GM18870 (cell line): ENCODE data around the gene ABCD1.
"Not testable (repeated sequence)": the region's sequence is repeated elsewhere in the genome, so short reads cannot be mapped to it uniquely, and the experiment has no call there.

Source experiments
- ATAC-seq: cut with Tn5 transposase; IDR thresholded peaks from one replicate; pipeline ENCODE4 v1.9.1; 2021; ENCODE audit warnings: moderate library complexity; ENCODE audit not compliant: unreplicated experiment

Gene ABCD1

DNA sequence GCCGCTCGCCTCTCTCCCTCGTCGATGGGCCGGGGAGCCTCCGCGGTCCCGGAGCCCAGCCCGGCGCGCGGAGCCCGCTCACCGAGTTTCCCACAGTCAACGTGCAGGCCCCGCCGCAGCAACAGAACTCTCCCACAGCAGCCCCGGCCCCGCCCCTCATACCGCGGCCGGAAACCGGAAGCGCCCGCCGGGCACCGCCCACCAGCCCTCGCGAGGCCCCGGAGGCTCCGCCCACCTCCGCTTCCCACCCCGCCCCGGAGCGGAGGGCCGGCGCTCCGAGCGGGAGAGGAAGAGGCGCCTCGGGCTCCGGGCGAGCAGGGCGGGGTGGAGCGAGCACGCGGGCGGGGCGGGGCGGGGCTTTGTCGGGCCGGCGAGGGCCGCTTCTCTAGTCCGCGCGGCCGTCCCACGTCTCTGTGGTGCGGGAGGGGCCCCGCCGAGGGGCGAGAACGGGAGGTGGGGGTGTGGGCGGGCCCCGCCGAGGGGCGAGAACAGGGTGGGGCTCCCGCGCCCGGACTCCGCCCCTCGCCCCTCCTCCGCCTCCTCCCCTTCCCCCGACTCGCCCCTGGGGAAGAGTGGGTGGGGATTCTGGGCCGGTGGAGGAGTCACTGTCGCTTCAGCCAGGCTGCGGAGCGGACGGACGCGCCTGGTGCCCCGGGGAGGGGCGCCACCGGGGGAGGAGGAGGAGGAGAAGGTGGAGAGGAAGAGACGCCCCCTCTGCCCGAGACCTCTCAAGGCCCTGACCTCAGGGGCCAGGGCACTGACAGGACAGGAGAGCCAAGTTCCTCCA is at the start of gene ABCD1, which contains the start of gene BCAP31:
Gene ABCD1, plus strand, starts transcription at position 605 of the 787 bp plus-strand sequence. CDS start 411 bp downstream, outside the sequence.
Gene BCAP31, minus strand, starts transcription at position 136 of the 787 bp plus-strand sequence. CDS start 1,143 bp downstream, outside the sequence.
- no peak for ATAC-seq

DNA sequence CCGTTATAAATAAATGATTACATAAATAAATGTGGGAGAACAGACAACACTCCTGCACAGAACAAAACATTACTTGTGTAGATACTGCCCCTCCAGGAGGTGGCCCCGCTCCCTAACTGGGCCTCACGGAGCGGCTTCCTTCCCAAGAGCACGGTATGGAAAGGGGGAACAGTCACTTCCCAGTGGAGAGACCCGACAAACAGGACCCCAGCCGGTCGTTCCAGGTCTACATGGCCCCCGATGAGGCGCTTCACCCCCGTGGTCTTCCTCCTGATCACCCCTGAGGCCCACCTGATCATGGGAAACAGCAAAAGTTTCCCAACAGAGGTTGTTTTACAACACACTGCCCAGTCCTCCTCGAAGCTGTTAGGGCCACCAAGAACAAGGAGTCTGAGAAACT is 43.5 kb upstream of the ABCD1 start:
- no peak for ATAC-seq

DNA sequence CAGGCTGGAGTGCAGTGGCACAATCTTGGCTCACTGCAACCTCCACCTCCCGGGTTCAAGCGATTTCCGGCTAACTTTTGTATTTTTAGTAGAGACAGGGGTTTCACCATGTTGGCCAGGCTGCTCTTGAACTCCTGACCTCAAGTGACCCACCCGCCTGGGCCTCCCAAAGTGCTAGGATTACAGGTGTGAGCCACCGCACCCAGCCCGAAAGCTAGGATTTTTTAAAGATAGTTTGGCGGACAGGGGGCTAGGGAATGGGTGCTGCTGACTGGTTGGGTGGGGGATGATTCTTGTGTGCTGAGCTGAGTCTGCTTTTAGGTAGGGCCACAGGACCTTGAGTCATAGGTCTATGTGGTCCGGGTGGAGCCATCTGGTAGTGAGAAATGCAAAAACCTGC is 41.2 kb upstream of the ABCD1 start:
- not testable (repeated sequence) for ATAC-seq

DNA sequence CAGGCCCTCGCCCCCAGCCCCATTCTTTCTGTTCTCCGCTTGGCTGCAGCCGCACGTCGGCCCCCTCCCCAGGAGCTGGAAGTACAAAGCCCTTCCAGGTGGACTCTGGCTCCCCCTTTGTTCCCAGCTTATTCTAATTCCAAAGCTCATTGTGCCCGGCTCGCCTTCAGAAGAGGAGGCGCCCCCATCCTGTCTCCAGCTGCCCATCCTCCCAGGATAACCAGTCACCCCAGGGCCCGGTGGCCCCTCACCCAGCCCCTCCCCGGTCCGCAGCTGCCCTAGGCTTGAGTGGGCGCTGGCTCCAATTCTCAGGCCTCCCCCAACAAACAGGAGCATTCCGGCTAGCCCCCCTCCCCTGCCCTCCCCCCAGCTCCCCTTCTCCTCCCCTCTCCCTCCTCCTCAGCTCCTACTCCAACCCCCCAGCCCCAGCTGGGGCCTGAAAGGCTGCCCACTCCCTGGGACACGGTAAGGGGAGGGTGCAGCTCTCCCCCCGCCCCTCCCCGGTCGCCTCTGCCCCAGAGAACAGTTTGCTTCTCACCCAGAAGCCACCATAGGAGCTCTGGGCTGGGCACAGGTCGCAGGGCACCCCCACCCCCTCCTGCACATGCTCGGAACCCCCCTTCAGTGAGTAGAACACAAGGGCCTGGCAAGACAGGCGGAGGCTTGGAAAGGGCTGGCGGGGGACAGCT is 40.0 kb upstream of the ABCD1 start:
- no peak for ATAC-seq

DNA sequence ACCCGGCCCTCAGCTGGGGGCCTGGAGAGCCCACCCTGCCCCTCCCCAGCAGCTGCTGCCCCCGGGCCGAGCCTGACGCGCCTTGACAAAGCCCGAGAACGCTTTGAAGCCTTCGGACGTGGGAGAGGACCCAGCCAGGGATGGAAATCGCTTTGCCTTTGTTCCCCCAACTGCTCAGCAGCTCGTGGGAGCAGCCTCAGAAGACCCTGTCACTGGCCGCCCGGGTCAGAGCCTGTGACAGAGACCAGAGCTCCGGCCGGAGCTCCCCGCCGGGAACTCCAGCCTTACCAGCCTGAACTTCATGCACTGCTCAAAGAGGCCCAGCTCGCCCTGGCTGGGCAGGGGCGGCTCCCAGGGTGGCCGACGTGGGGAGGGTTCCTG is 39.5 kb upstream of the ABCD1 start:
- ATAC-seq, result no peak

DNA sequence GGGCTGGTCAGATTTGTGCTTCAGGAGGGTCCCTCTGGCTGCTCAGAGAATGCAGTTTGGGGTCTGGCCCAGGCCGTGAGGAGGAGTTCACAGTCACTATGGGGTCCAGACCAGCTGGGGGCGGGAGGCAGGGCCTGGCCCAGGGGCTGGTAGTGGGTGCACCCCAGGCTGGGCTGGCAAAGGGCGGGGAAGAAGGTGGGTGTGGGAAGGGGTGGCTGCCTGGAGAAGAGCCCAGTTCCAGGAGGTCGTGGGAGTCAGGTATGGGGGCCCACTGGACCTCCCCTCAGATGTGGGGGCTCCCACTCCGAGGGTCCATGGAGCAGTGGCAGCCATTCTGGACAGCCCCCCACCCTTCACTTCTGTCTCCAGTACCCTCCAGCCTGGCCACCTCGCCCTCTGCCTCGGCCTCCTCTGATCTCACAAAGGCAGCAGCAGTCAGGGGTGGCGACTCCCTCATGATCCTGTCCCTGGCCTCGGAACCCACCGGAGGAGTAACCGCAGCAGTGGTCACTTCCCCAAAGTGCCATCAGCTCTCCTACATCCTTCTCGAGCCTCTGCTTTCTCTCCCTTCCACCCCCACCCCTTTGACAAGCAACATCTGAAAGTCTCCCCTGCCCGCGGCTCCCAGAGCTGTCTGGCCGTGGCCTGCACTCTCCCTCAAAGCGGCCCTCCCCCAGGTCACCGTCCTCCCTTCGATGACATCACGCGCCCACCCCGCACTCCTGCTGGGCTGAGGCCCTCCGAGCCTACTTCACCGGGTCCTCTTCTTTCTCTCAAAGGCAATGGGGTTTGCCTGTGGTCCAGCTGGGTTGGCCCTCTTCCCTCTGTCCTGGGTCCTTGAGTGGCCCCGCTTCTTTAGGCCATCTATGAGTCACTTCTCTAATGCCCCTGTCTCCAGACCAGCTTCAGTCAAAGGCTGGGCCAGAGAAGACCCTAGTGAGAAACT is 38.6 kb upstream of the ABCD1 start:
- no peak for ATAC-seq

DNA sequence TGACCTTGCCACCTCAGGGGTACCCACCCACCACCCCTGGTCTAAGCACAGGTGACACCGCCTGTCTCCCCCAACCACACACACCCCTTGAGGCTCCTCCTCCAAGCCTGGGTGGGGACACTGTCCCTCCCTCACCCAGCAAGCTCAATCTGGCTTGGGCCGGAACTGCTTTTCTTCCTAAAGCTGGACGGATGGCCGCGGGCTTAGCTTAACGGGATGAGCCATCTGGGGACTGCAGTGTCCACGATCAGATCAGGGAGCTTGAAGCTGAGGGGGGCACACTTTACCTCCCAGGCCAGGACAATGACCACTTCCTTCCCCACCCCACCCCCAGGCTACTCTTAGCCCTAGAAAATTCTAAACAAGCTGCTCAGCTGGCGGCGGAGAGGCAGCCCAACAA is 37.9 kb upstream of the ABCD1 start:
- no peak for ATAC-seq

DNA sequence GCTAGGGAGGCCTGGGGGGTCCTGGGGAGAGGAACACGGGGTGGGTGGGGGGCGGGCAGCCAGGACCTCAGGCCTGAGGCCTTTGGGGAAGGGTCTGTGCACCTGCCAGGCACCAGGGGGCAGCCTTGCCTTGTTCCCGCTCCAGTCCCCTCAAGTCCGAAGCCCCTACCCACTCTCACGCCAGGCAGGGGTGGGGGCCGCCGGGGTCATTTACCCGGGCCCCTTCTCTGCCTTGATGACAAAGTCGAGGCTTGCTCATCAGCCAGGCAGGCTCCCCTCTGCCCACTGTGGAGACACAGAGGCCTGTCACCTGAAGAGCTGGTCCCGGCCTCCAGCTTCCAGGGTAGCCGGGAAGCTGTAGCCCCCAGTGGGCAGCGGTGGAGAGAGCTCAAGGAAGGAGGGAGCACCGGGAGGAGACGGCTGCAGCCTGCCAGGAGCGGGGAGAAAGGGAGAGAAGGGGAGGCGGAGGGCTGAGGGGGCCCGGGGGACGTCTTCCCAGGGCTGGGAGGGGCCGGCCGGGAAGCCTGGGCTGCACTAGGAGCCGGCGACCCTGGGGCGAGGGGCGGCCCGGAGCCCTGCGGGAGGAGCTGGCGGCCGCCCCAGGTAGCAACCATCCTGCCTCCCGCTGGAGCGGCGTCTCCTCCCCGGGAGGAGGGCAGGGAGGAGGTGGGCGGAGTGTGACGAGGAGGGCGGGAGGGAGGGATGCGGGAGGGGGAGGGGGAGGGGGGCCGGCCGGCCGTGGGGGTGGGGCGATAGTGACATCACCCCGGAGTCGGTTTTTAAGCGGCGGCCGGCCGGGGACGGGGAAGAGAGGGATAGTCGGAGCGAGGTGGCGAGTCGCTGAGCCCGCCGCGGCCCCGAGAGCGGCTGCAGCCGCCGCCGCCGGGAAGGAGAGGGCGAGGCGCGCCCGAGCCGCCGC is 37.3 kb upstream of the ABCD1 start, which contains the start of gene SLC6A8:
Gene SLC6A8, plus strand, starts transcription at position 806 of the 919 bp plus-strand sequence. CDS start 649 bp downstream, outside the sequence.
- no peak for ATAC-seq

DNA sequence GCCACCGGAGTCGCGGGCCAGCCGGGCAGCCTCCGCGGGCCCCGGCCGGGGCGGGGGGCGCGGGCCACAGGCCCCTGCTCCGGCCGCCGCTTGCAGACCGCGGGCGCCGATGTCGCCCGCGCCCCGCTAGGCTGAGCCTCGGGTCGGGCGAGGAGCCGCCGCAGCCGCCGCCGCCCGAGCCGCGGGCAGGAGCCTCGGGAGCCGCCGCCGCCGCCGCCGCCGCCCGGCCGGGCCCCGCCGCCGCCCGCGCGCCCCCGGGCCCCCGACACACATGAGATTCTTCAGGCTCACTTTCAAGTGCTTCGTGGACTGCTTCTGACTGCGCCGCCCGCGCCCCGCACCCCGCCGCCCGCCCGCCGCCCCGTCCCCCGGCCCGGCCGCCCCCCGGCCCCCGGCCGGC is 36.6 kb upstream of the ABCD1 start:
- no peak for ATAC-seq

DNA sequence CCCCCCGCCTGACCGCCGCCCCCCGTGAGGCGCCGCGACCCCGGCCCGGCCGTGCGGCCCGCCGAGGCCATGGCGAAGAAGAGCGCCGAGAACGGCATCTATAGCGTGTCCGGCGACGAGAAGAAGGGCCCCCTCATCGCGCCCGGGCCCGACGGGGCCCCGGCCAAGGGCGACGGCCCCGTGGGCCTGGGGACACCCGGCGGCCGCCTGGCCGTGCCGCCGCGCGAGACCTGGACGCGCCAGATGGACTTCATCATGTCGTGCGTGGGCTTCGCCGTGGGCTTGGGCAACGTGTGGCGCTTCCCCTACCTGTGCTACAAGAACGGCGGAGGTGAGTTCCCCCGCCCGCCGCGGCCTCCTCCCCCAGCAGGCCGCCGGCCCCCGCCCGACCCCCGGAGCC is 36.1 kb upstream of the ABCD1 start:
- no peak for ATAC-seq

DNA sequence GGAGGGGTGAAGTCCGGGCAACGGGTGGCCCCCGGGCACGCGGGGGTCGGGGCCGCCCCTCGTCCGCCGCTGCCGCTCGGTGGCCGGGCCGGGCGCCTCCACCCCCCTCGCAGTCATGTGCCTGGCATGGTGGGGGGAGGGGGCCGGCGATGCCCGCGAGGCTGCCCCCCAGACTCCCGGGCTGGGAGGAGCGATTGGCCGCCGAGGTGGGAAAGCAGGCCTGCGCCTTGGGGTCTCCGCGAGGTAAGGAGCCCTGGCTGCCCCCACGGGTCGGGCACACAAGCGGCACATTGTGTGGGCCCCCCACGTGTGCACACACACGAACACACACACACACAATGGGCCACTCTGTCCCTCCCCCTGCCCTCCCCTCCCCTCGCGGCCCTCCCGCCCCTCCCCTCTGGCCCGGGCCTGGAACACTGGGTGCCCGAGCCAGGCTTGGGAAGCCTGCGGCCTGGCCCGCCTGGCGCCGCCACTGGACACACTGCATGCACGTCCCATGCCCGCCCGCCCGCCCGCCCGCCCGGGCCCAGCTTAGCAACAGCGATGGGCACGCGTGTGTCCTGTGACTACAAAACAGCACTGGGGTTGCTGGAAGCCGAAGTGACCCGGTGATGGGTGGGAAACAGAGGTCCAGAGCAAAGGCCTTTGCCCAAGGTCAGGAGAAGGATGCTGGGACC is 35.6 kb upstream of the ABCD1 start:
- ATAC-seq, result no peak

DNA sequence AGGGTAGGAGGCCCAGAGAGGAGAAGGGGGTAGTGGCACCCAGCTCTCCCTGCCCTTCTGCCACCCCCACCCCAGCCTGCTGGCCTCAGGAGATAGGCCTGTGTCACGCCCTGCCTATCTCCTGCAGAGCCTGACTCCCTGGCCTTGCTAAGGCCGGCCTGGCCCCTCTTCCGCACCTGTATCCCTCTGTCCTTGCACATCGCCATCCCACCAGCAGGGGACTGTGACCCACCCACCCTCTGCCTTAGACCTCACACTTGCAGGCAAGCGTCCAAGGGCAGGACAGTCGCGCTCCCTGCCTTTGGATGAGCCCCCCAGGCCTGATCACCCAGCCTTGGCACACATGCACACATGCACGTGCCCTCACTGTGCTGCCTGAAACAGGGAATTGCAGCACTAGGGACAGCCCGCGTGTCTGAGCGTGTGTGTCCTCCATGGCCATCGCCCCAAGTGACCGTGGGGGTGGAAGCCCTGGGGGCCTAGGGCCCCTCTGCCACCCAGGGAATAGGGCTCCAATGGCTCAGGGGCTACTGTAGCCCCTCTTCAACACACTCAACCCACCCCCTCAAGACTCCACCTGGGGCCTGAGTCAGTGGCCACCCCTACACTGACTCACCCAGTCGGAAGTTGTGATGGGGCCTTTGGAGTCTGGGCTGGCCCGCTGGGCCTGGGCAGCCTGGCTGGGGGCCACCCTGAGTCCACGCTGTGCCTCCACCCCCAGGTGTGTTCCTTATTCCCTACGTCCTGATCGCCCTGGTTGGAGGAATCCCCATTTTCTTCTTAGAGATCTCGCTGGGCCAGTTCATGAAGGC is 34.8 kb upstream of the ABCD1 start:
- no peak for ATAC-seq

DNA sequence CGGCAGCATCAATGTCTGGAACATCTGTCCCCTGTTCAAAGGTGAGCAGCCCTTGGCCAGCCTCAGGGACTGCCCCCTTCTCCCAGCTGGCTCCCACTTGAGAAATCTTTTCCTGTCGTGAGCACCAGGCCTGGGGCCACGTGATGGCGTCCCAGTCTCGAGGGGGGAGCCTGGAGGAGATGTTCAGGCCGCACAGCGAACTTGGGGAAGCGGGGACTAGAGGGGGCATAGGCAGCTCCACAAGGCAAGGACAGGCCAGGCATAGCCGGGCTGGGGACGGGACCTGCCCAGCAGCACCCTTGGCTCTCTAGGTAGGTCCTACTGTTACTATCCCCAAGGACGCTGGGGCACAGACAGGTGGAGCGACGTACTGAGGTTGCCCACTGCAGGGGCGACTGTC is 34.2 kb upstream of the ABCD1 start:
- no peak for ATAC-seq

DNA sequence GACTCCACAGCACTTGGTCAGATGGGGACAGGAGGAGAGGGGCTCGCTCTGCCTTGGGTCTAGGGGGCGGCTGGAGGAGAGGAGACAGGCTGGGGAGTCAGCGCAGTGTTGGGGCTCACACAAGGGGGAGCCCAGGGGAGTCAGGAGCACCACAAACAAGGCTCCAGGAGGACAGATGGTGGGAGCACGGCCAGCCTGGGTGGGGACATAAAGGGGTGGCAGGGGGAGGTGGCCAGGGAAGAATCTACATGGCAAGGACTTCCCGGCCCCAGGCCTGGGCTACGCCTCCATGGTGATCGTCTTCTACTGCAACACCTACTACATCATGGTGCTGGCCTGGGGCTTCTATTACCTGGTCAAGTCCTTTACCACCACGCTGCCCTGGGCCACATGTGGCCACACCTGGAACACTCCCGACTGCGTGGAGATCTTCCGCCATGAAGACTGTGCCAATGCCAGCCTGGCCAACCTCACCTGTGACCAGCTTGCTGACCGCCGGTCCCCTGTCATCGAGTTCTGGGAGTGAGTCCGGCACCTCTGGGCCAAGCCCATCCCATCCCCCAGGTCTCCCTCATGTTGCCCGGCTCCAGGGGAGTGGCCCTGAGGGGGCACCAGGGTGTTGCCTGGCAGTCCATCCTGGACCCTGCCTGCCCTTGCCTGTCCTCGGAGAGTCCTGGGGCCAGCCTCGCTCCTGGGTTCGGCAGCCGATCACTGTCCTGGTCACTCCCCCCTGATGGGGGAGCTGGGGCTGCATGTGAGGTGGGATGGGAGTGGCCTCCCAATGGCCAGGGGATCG is 33.4 kb upstream of the ABCD1 start:
- ATAC-seq, result not testable (repeated sequence)

DNA sequence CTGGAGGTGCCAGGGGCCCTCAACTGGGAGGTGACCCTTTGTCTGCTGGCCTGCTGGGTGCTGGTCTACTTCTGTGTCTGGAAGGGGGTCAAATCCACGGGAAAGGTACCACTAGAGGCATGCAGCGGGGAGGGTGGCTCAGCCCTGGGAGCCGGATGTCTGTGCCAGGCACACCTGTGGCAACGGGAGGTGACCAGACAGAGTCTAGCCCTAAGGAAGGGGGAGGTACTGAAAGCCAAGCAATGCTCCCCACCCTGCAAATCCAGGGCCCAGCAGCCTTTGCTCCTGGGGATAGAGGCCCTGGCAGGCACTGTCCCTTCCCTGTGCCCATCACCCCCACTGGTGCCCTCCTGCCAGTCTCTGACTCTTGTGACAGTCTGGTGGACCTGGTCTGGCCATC is 32.7 kb upstream of the ABCD1 start:
- no peak for ATAC-seq

DNA sequence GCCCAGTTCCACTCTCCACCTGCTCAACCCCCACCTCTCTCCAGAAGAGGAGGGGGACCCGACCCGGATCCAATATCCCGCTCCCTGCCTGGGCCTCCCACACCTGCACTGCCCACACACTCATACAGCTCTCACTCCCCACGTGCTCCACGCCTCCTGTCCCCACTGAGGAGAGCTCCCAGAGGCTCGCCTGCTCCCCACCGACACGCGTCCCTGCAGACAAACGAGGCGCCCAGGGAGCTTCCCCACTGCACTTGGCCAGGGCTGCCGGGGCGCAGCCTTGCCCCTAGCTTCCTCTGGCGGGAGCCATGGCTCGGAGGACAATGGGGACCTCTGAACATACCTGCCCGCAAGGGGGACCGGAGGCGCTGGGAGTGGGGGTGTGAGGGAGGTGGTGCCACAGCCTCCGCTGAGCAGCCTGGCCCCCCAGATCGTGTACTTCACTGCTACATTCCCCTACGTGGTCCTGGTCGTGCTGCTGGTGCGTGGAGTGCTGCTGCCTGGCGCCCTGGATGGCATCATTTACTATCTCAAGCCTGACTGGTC is 32.0 kb upstream of the ABCD1 start:
- ATAC-seq, result no peak

DNA sequence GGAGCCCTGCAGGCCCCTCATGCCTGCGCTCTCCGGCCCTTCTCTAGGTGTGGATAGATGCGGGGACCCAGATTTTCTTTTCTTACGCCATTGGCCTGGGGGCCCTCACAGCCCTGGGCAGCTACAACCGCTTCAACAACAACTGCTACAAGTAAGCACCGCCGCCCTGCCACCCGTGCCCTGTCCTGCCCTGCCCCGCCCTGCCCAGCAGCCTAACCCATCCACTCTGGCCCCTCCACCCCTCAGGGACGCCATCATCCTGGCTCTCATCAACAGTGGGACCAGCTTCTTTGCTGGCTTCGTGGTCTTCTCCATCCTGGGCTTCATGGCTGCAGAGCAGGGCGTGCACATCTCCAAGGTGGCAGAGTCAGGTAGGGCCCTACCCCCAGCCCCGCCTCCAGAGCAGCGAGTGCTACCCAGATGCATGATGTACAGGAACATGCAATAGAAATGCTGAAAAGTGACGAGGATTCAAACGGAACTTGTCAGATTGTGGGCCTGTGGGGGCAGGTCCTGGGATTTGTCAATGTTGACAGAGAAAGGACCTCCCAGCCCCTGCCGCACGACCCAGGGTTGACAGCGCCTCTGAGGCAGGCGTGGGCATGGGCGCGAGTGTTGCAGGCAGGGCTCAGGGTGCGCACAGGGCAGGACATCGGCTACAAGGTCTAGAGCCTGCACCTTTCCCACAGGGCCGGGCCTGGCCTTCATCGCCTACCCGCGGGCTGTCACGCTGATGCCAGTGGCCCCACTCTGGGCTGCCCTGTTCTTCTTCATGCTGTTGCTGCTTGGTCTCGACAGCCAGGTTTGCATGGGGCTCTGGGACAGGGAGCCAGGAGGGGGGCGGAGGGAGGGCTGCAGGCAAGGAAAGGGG is 31.2 kb upstream of the ABCD1 start:
- no peak for ATAC-seq
